H1 (cell line): ENCODE measurements around the gene GAB2. TPM values are rescaled to one million over a fixed set of nuclear protein-coding genes. Genes with fewer than 3 reads are reported as not detected.

Experiments used
- CTBP2 ChIP-seq: IDR thresholded peaks from 2 replicates; pipeline ENCODE4 v1.7.0; 2011; ENCODE audit warnings: borderline replicate concordance, mild to moderate bottlenecking, moderate library complexity, mixed read lengths, low read length; ENCODE audit not compliant: insufficient read depth, insufficient read length
- CTCF ChIP-seq, 3 experiments: IDR thresholded peaks; 1 replicate in 2 of 3; 2 replicates in 1 of 3; pipeline versions ENCODE4 v1.5.1 to v1.6.1; 2011; ENCODE audit warnings: low read length in 3 of 3, mild to moderate bottlenecking in 3 of 3, inconsistent platforms in 2 of 3, low read depth in 1 of 3, moderate library complexity in 1 of 3; ENCODE audit not compliant: insufficient read depth in 1 of 3; ENCODE audit errors: control extremely low read depth in 1 of 3
- MAX ChIP-seq: IDR thresholded peaks from 2 replicates; pipeline ENCODE4 v1.6.1; 2012; ENCODE audit warnings: inconsistent platforms
- polyA plus RNA-seq, 7 experiments: library from polyadenylated mRNA; depleted of rRNA in 3 of 7; stranded (reverse) in 5 of 7; unstranded in 2 of 7; fragments of >200 nt in 5 of 7; fragments of 200-250 nt in 2 of 7; gene quantifications; 1 replicate in 5 of 7; 2 replicates in 1 of 7; 4 replicates in 1 of 7; pipeline versions ENCODE4 v1.2.1 to v1.2.3, GENCODE V29; 2011 to 2013; ENCODE audit warnings: missing spikeins in 2 of 7, mixed read lengths in 2 of 7
- total RNA-seq: library from RNA; stranded (reverse); fragmentation: NEBNext Ultra II Directional; extraction: Animal tissue kit (Norgen Biotek cat#: 25700); gene quantifications from 2 replicates; pipeline ENCODE4 v1.2.1, GENCODE V29; 2021

The GAB2 gene
- total and polyA plus RNA-seq, 2 of the 8 experiments (the other 6 are each of a cell fraction or from before 2014, with no cell fraction given), result 6.3 to 14.0 TPM

DNA sequence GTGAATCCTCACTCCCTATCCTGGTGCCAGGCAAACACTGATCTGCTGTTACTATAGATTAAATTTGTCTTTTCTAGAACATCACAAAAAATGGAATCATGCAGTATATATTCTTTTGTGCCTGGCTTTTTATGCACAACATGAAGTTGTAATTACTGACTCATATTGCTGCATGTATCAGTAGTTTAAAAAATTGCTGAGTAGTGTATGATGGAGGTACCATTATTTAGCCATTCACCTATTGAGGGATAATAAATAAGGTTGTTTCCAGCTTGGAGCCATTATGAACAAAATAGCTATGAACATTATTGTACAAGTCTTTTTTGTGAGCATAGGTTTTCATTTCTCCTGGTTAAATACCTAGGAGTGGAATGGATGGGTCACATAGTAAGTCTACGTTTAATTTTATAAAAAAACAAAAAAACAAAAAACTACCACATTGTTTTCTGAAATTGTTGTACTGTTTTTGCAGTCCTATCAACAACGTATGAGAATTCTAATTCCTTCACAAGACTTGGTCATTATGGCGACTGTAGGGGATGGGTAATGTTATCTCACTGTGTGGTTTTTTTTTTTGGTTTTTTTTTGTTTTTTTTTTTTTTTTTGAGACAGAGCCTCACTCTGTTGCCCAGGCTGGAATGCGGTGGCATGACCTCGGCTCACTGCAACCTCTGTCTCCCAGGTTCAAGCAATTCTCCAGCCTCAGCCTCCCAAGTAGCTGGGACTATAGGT is 117.3 kb downstream of the GAB2 start (continued):
- TF ChIP-seq CTCF (IDR thresholded peaks at IDR 0.05; ENCODE audit: control extremely low read depth in 1 of 3, insufficient read depth in 1 of 3, low read depth in 1 of 3, low read length in 3 of 3) (no peak), CTBP2 (no peak), MAX (no peak)
